Cardiac muscle cell (in vitro differentiated cells and primary cell): ENCODE results near the gene CTAGE8. TPM values are rescaled to one million over a fixed set of nuclear protein-coding genes. Genes with fewer than 3 reads are reported as not detected.
A peak's percentile ranks its signal among the peaks of the same experiment; 100 is the strongest.
"Not testable (repeated sequence)": the region's sequence is repeated elsewhere in the genome, so short reads cannot be mapped to it uniquely, and the experiment has no call there.

ENCODE experiments used
- DNase-seq, 2 donors: peaks; one replicate each; pipeline versions ENCODE4 v3.0.0 to v3.0.0-alpha.2; 2010 to 2017; ENCODE audit warnings: low read depth in 1 of 2, low spot score in 1 of 2
- H3K27ac ChIP-seq: fragments of 200-600 bp; sonication (generic); 2 replicates; pipeline ENCODE4 v1.5.1; 2016
- H3K27me3 ChIP-seq: fragments of 200-600 bp; sonication (generic); 2 replicates; pipeline ENCODE4 v1.6.0; 2016; ENCODE audit warnings: control low read depth
- H3K36me3 ChIP-seq: fragments of 200-600 bp; sonication (generic); 2 replicates; pipeline ENCODE4 v1.5.1; 2016; ENCODE audit warnings: control low read depth
- H3K4me1 ChIP-seq: fragments of 200-600 bp; sonication (generic); 2 replicates; pipeline ENCODE4 v1.8.1; 2017; ENCODE audit warnings: low read depth, mild to moderate bottlenecking, mixed run types
- H3K4me3 ChIP-seq: fragments of 200-600 bp; sonication (generic); 2 replicates; pipeline ENCODE4 v1.5.1; 2016; ENCODE audit warnings: mild to moderate bottlenecking
- H3K9me3 ChIP-seq: fragments of 200-600 bp; sonication (generic); 2 replicates; pipeline ENCODE4 v1.5.1; 2017; ENCODE audit warnings: low read depth, mild to moderate bottlenecking, control low read depth
- polyA plus RNA-seq: library from polyadenylated mRNA; unstranded; fragments of >200 nt; fragmentation: Nextera tagmentation; extraction: Ambion mirVana; gene quantifications from 2 replicates; pipeline ENCODE4 v1.2.1, GENCODE V29; 2016
- total RNA-seq: library from RNA; depleted of rRNA; stranded (reverse); fragments of >200 nt; gene quantifications from 2 replicates; pipeline ENCODE4 v1.2.3, GENCODE V29; 2016
- TF ChIP-seq, protein P1 (sequence below): IDR thresholded peaks from 2 replicates; pipeline ENCODE4 v1.5.1; 2012; ENCODE audit warnings: low read depth, mild to moderate bottlenecking, low read length

CTAGE8 gene
- total and polyA plus RNA-seq, 2 experiments from 2014 or later = not detected

GRCh38 chr7:144282490-144282889, 13.4 kb upstream of the CTAGE8 start:
- H3K36me3 ChIP-seq, H3K27me3 ChIP-seq, H3K9me3 ChIP-seq, DNase-seq, H3K4me3 ChIP-seq, H3K4me1 ChIP-seq, H3K27ac ChIP-seq: not testable (repeated sequence)

- DNase-seq = not testable (repeated sequence)
These were observed 12.9 kb upstream of the CTAGE8 start for GRCh38 chr7:144281981-144282380.

DNA sequence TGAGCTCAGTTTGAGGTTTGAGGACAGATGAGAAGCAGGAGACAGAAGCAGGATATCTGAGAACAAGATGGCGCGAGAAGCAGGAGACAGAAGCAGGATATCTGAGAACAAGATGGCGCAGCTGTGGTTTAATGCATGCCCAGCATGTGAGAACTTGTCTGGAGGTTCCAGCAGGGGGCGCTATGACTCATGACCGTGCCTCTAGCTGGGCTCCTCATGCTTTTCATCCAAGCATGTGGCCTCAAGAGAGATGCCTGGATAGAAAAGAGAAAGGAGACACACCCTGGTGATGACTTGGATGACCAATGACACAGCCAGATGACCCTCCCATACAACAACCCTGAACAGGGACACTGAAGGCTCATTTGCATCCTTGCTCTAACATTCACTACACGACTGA, 10.9 kb upstream of the CTAGE8 start:
- not testable (repeated sequence) for DNase-seq, H3K27ac ChIP-seq

More at GRCh38 chr7:144281981-144282380, 12.9 kb upstream of the CTAGE8 start:
- not testable (repeated sequence) for H3K4me3 ChIP-seq, H3K27me3 ChIP-seq, H3K9me3 ChIP-seq, H3K36me3 ChIP-seq, H3K27ac ChIP-seq, H3K4me1 ChIP-seq

DNA sequence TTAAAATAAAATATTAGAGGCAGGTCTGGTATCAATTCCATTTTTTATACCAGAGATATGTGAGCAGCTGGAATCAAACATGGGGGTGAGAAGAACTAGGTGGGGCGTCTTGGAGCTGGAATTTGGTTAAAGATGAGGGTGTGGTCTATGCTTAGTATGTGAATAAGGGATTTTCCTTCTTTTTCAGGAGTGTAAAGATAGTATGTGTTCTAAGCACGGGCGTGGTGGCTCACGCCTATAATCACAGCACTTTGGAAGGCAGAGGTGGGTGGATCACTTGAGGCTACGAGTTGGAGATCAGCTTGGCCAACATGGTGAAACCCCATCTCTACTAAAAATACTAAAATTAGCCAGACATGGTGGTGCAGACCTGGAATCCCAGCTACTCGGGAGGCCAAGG, 6.2 kb upstream of the CTAGE8 start:
- not testable (repeated sequence) for DNase-seq, H3K4me1 ChIP-seq, H3K27me3 ChIP-seq, H3K36me3 ChIP-seq, H3K9me3 ChIP-seq, H3K4me3 ChIP-seq, H3K27ac ChIP-seq

More for the DNA sequence above, 10.9 kb upstream of the CTAGE8 start:
- not testable (repeated sequence) for H3K9me3 ChIP-seq, H3K4me1 ChIP-seq, H3K27me3 ChIP-seq, H3K36me3 ChIP-seq, H3K4me3 ChIP-seq

DNA sequence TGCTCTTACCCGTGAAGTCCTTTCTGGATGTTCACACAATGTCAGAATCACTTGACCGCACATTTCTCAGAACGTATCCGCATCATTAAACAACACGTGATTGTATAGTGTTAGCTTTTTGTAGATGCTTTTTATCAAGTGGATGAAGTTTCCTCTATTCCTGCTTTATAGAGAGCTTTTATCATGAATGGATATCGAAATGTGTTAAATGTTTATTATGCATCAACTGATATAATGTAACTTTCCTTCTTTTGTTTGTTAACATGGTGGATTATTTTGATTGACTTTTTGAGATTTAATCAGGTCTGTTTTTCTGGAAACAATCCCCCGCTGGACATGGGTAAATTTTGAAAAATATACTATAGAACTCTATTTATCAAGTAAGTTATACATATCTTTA, 4.4 kb downstream of the CTAGE8 start, which contains the start of gene OR2A7:
Gene OR2A7 (minus strand): TSS at position 101 of the 400 bp plus-strand sequence. CDS start 5,164 bp downstream, outside the sequence.
- H3K4me1 ChIP-seq, H3K36me3 ChIP-seq, H3K27me3 ChIP-seq, H3K4me3 ChIP-seq, DNase-seq, H3K9me3 ChIP-seq, H3K27ac ChIP-seq: not testable (repeated sequence)

- not testable (repeated sequence) for DNase-seq, H3K36me3 ChIP-seq, H3K27ac ChIP-seq, H3K4me1 ChIP-seq, H3K27me3 ChIP-seq, H3K9me3 ChIP-seq, H3K4me3 ChIP-seq
These were observed 7.0 kb downstream of the CTAGE8 start for GRCh38 chr7:144262128-144262527.

- H3K4me1 ChIP-seq, DNase-seq, H3K27me3 ChIP-seq, H3K9me3 ChIP-seq, H3K4me3 ChIP-seq, H3K36me3 ChIP-seq, H3K27ac ChIP-seq: not testable (repeated sequence)
These were observed 10.0 kb downstream of the CTAGE8 start for GRCh38 chr7:144259067-144259466.

- no peaks in the 10 kb centered on the region for H3K4me1 ChIP-seq
- H3K36me3 ChIP-seq = no peaks in the 10 kb centered on the region
- H3K9me3 ChIP-seq = no peaks in the 10 kb centered on the region
- no peaks in the 10 kb centered on the region for H3K27me3 ChIP-seq
- TF ChIP-seq, protein P1, sequence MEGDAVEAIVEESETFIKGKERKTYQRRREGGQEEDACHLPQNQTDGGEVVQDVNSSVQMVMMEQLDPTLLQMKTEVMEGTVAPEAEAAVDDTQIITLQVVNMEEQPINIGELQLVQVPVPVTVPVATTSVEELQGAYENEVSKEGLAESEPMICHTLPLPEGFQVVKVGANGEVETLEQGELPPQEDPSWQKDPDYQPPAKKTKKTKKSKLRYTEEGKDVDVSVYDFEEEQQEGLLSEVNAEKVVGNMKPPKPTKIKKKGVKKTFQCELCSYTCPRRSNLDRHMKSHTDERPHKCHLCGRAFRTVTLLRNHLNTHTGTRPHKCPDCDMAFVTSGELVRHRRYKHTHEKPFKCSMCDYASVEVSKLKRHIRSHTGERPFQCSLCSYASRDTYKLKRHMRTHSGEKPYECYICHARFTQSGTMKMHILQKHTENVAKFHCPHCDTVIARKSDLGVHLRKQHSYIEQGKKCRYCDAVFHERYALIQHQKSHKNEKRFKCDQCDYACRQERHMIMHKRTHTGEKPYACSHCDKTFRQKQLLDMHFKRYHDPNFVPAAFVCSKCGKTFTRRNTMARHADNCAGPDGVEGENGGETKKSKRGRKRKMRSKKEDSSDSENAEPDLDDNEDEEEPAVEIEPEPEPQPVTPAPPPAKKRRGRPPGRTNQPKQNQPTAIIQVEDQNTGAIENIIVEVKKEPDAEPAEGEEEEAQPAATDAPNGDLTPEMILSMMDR = no peak
- no peak overlapping the region for H3K27ac ChIP-seq
- H3K4me3 ChIP-seq = no peak overlapping the region
- peak in 1 of 2 donors; percentile 68 for DNase-seq
These were observed 13.0 kb downstream of the CTAGE8 start for GRCh38 chr7:144256112-144256511.

GRCh38 chr7:144255471-144255897, 13.6 kb downstream of the CTAGE8 start:
- H3K27ac ChIP-seq = no peak overlapping the region
- no peak for DNase-seq
- no peaks in the 10 kb centered on the region for H3K4me1 ChIP-seq
- no peaks in the 10 kb centered on the region for H3K36me3 ChIP-seq
- no peak overlapping the region for H3K4me3 ChIP-seq
- TF ChIP-seq, protein P1 = no peak
- no peaks in the 10 kb centered on the region for H3K9me3 ChIP-seq
- H3K27me3 ChIP-seq = no peaks in the 10 kb centered on the region

- DNase-seq = not testable (repeated sequence)
These were observed 16.8 kb downstream of the CTAGE8 start for GRCh38 chr7:144252307-144252706.

GRCh38 chr7:144247674-144248330, 21.3 kb downstream of the CTAGE8 start:
- H3K9me3 ChIP-seq, H3K27me3 ChIP-seq, H3K4me1 ChIP-seq, H3K4me3 ChIP-seq, H3K36me3 ChIP-seq, DNase-seq, H3K27ac ChIP-seq: not testable (repeated sequence)

More at GRCh38 chr7:144252307-144252706, 16.8 kb downstream of the CTAGE8 start:
- not testable (repeated sequence) for H3K36me3 ChIP-seq, H3K27ac ChIP-seq, H3K27me3 ChIP-seq, H3K4me1 ChIP-seq, H3K9me3 ChIP-seq, H3K4me3 ChIP-seq

DNA sequence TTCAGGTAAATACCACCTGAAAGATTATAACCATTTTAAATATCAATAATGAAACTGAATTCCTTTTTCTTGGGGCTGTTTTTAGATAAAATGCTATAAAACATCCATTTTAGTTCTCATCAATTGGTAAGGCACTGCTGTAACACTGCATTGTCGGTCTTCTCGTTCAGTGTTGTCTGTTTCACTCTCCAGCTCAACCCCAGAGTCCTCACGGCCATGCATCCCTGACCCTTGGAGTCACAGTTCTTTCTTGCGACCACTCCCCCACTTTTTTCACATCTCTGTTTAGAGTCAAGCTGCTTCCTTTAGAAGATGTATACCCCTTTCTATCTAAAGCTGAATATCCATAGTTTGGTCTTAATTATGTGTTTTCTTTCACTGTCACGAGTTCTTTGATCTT, 22.1 kb downstream of the CTAGE8 start:
- not testable (repeated sequence) for H3K4me1 ChIP-seq, H3K27ac ChIP-seq, H3K36me3 ChIP-seq, H3K9me3 ChIP-seq, H3K27me3 ChIP-seq, DNase-seq, H3K4me3 ChIP-seq
